ENCODE results near the gene LIN28A.
A peak's percentile ranks its signal among the peaks of the same experiment; 100 is the strongest.

DNA sequence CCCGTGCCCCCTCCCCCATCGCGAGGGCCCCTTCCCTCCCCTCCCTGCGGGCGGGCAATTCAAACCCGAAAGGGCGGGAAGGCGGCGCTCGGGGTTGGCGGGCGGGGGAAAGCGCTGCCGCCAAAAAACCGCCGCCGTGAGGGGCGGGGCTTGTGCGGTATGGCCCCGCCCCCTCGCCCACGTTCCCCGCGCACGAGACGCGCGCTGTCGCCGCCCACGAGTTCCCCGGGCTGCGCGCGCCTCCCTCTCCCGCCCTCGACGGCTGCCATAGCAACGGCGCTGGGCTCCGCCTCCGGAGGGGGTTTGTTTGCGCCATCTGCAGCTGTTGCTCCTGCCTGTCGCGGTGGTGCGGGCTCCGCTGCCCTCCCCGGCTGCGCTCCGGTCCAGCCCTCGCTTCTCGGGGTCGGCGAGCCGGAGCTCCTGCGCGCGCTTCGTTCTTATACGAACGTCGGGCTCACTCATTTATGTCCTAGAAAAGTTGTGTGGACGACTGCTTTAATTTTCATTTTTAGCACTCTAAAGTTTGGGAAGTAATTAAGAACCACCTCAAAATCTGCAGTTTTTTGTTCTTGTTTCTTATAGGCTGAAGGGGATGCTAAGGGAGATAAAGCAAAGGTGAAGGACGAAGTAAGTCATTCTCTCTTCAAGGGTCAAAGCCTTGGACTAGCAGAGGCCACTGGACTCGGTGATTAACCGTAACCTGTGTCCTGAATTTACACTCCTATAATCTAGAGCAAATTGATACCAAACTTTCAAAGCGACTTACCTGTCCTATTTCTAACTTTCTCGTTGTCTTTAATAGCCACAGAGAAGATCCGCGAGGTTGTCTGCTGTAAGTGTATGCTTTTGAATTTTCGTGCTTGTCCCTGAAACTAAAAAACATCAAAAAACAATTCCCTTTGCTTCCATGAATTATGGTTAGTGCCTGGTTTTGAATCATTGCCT lies 62.6 kb downstream of the LIN28A start:
- TF ChIP-seq POLR2AphosphoS5 (IDR thresholded peaks at IDR 0.05) (peak; percentile 65), CTCF (IDR thresholded peaks at IDR 0.05) (peak in 1 of 4 experiments; percentile 16), POLR2A (IDR thresholded peaks at IDR 0.05) (peak in 1 of 2 donors; percentile 30)

Data from gastroesophageal sphincter (tissue), 3 donors.